IgD-negative memory B cell (primary cell): Measurements from ENCODE around the gene TRMT44. TPM values are rescaled to one million over a fixed set of nuclear protein-coding genes. Genes with fewer than 3 reads are reported as not detected.
A peak's percentile ranks its signal among the peaks of the same experiment; 100 is the strongest.
"Not testable (repeated sequence)": the region's sequence is repeated elsewhere in the genome, so short reads cannot be mapped to it uniquely, and the experiment has no call there.

Experiments
- H3K27ac Mint-ChIP-seq, 3 donors: one replicate each; pipeline ENCODE4 v1.8.0; 2020 to 2022; ENCODE audit warnings: mild to moderate bottlenecking in 3 of 3, mixed read lengths in 3 of 3, moderate library complexity in 1 of 3
- H3K27me3 Mint-ChIP-seq: one replicate; pipeline ENCODE4 v1.8.0; 2021; ENCODE audit warnings: mixed read lengths
- H3K36me3 Mint-ChIP-seq: one replicate; pipeline ENCODE4 v1.8.0; 2020; ENCODE audit warnings: mild to moderate bottlenecking, mixed read lengths
- H3K4me1 Mint-ChIP-seq, 3 donors: one replicate each; pipeline ENCODE4 v1.8.0; 2020 to 2022; ENCODE audit warnings: mixed read lengths in 3 of 3, mild to moderate bottlenecking in 1 of 3
- H3K4me3 Mint-ChIP-seq, 4 donors: one replicate each; pipeline ENCODE4 v1.8.0; 2020 to 2022; ENCODE audit warnings: mild to moderate bottlenecking in 4 of 4, mixed read lengths in 4 of 4, moderate library complexity in 3 of 4
- H3K9me3 Mint-ChIP-seq, 3 donors: one replicate each; pipeline ENCODE4 v1.8.0; 2020 to 2021; ENCODE audit warnings: mixed read lengths in 3 of 3, mild to moderate bottlenecking in 1 of 3
- polyA plus RNA-seq: library from polyadenylated mRNA; unstranded; fragments of 300-500 nt; fragmentation: Illumina TruSeq; gene quantifications from one replicate; pipeline ENCODE4 v1.2.3, GENCODE V29; 2021

The TRMT44 gene
- polyA plus RNA-seq, 1 donor from 2014 or later, result 18.0 TPM

DNA sequence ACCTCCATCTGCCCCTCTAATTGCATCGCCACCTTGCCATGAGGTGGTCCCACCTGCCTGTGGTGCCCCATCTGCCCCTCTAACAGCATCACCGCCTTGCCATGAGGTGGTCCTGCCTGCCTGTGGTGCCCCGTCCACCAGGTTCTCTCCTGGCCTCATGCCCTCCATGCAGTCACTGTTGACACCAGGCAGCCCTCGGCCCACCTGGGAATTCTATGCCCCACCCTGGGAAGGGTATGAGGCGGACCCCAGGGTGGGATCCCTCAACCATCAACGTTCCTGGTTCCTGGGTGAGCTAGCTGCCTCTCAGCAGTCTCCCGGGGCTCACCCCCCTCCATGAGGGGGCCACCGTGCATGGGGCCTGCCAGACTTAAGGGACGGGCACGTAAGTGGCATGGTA lies 38.9 kb upstream of the TRMT44 start:
- Mint-ChIP-seq H3K9me3 (peaks cover 0 to 1% (median 0%) of the 10 kb centered on the region in 3 donors), H3K4me1 (peaks cover 0 to 6% (median 1%) of the 10 kb centered on the region in 3 donors), H3K36me3 (peaks cover 7% of the 10 kb centered on the region), H3K4me3 (peak overlapping the region in 1 of 4 donors; percentile 58), H3K27me3 (no peaks in the 10 kb centered on the region), H3K27ac (no peak overlapping the region)

DNA sequence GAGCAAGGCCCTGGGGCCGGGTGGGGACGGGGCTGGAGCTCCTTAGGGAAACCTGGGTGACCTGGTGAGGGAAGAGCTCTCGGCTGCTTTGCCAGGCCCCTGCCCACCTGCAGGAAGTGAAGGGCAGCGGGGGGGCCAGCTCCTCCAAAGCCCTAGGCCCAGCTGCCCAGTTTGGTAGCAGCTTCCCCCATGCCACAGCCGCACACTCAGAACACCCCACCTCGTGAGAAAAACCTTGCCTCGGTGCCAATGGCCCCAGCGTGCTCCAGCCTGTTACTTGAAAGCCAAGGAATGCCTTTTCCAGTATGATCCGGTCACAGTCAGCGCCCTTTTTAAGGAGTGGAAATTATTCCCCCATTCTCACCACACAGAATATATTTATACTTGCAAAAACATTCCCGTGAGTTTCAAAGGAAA lies 38.4 kb upstream of the TRMT44 start:
- H3K27ac Mint-ChIP-seq, result no peak overlapping the region
- H3K4me3 Mint-ChIP-seq, result no peak overlapping the region

GRCh38 chr4:8402640-8403039 lies 37.9 kb upstream of the TRMT44 start:
- H3K4me3 Mint-ChIP-seq, result no peak overlapping the region
- peaks cover 7% of the 10 kb centered on the region for H3K36me3 Mint-ChIP-seq
- H3K4me1 Mint-ChIP-seq, result peaks cover 0 to 6% (median 1%) of the 10 kb centered on the region in 3 donors
- H3K27me3 Mint-ChIP-seq, result no peaks in the 10 kb centered on the region
- H3K27ac Mint-ChIP-seq, result no peak overlapping the region
- H3K9me3 Mint-ChIP-seq, result peaks cover 0 to 1% (median 0%) of the 10 kb centered on the region in 3 donors

More for the DNA sequence above, 38.4 kb upstream of the TRMT44 start:
- peaks cover 5% of the 10 kb centered on the region for H3K36me3 Mint-ChIP-seq
- peaks cover 0 to 1% (median 0%) of the 10 kb centered on the region in 3 donors for H3K9me3 Mint-ChIP-seq
- H3K4me1 Mint-ChIP-seq, result peaks cover 0 to 6% (median 1%) of the 10 kb centered on the region in 3 donors
- H3K27me3 Mint-ChIP-seq, result no peaks in the 10 kb centered on the region

DNA sequence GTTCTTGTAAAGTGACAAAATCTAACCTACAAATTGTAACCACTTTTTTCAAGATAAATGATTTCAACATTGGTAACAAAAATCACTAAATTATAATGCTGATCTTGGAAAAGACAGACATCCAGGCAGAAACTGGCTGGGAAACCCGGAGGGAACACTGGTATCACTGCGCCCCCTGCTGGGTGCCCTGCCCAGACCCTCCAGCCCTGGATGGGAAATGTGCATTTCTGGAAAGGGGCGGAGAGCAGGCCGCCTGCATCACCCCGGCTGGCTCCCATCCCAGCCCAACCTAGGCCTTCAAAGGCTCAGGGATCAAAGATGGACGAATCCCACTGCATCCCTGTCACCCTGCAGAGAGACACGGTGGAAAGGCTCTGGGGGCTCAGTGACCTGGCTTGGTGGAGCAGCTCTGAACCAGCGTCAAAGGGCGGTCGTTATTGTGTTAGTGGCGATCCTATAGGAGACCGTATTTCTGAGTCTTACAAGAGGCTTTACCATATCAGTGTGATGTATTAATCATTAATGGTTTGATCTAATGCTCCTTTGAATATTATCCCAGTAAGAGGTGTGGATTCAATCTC lies 37.3 kb upstream of the TRMT44 start:
- H3K4me1 Mint-ChIP-seq, result peaks cover 0 to 5% (median 1%) of the 10 kb centered on the region in 3 donors
- H3K27ac Mint-ChIP-seq, result no peak overlapping the region
- no peaks in the 10 kb centered on the region for H3K27me3 Mint-ChIP-seq
- H3K4me3 Mint-ChIP-seq, result no peak overlapping the region
- peaks cover 0 to 1% (median 0%) of the 10 kb centered on the region in 3 donors for H3K9me3 Mint-ChIP-seq
- peaks cover 7% of the 10 kb centered on the region for H3K36me3 Mint-ChIP-seq

DNA sequence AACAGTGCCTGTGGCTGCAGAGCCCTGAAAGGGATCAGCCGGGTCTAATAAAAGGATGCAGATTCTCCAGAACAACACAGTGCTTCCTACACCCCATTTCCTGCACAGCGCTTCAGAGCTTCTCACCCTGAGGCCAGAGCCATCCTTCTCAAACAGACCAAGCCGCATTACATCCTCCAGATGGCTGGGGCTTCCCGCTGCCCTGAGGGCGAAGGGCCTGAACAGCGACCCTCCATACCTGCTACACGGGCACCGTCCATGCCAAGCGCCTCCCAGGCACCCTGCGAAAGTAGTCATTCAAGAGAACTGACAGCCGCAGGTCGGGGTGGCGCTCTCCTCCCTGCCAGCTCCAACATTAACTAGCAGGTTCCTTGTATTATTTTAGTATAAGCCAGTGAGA lies 36.6 kb upstream of the TRMT44 start:
- H3K27me3 Mint-ChIP-seq, result no peaks in the 10 kb centered on the region
- H3K4me3 Mint-ChIP-seq, result no peak overlapping the region
- peaks cover 0 to 1% (median 0%) of the 10 kb centered on the region in 3 donors for H3K4me1 Mint-ChIP-seq
- peaks cover 7% of the 10 kb centered on the region for H3K36me3 Mint-ChIP-seq
- H3K9me3 Mint-ChIP-seq, result peaks cover 0 to 1% (median 0%) of the 10 kb centered on the region in 3 donors
- no peak overlapping the region for H3K27ac Mint-ChIP-seq

DNA sequence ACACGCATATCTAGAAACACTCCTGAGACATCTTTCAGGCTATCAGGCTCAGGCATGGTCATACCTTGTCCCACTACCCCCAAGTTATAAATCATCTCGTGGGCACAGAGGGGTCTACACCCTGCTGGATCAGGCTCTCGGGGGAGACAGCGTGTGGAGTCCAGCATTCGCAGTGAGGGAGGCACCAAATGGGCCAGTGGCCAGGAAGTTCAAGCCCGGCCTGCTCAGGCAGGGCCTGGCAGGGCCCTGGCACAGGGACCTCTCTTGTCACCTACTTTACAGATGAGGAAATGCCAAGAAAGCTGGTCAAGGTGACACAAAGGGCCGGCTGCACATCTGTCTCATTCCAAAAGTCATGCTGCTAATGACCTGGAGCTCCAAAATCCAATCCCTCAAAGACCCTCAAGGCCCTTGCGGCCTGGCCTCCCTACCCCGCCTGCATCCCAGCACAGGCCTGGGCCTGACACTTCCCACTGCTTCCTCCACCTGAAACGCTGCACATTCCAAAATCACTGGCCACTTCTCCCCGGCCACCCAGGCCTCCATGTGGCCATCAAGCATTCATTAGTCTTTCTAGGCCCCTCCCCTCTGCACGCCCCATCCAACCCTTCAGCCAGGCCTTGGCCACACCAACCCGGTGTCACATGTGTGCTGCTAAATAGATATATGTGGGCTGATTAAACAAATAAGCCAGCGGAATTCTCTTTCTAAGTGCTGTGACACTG lies 35.6 kb upstream of the TRMT44 start:
- Mint-ChIP-seq H3K9me3 (peaks cover 0 to 1% (median 0%) of the 10 kb centered on the region in 3 donors), H3K36me3 (peaks cover 7% of the 10 kb centered on the region), H3K27me3 (no peaks in the 10 kb centered on the region), H3K4me3 (no peak overlapping the region), H3K4me1 (peaks cover 0 to 1% (median 0%) of the 10 kb centered on the region in 3 donors), H3K27ac (no peak overlapping the region)

- Mint-ChIP-seq H3K4me1 (peaks cover 0 to 3% (median 0%) of the 10 kb centered on the region in 3 donors), H3K9me3 (peaks cover 0 to 1% (median 0%) of the 10 kb centered on the region in 3 donors), H3K27ac (no peak overlapping the region), H3K27me3 (no peaks in the 10 kb centered on the region), H3K36me3 (peaks cover 7% of the 10 kb centered on the region), H3K4me3 (peak overlapping the region in 1 of 4 donors; percentile 28)
Observed at GRCh38 chr4:8405516-8405875, 35.1 kb upstream of the TRMT44 start.

DNA sequence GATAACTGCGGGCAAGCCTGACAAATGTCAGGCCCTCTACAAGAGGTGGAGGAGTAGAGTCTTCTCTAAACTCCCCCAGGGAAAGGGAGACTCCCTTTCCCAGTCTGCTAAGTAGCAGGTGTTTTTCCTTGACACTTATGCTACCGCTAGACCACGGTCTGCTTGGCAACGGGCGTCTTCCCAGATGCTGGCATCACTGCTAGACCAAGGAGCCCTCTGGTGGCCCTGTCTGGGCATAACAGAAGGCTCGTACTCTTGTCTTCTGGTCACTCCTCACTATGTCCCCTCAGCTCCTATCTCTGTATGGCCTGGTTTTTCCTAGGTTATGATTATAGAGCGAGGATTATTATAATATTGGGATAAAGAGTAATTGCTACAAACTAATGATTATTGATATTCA lies 33.7 kb upstream of the TRMT44 start:
- not testable (repeated sequence) for H3K4me1 Mint-ChIP-seq, H3K36me3 Mint-ChIP-seq, H3K27me3 Mint-ChIP-seq, H3K27ac Mint-ChIP-seq, H3K9me3 Mint-ChIP-seq, H3K4me3 Mint-ChIP-seq

DNA sequence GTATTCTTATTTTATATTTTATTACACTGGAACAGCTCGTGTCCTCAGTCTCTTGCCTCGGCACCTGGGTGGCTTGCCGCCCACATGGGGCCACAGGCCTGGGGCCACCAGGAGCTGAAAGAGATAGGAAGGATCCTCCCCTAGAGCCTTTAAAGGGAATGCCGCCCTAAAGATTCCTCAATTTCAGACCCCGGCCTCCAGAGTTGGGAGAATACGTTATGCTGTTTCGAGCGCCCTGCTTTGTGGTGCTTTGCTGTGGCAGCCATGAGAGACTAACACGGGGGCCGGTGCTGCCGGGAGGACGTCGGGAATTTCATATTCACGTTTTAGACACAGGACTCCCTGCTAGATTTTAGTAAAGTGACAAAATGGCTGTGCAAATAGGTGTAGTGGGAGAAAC lies 33.3 kb upstream of the TRMT44 start:
- H3K27me3 Mint-ChIP-seq, result no peaks in the 10 kb centered on the region
- peaks cover 7% of the 10 kb centered on the region for H3K36me3 Mint-ChIP-seq
- peaks cover 0 to 5% (median 5%) of the 10 kb centered on the region in 3 donors for H3K4me1 Mint-ChIP-seq
- H3K9me3 Mint-ChIP-seq, result peaks cover 0 to 1% (median 0%) of the 10 kb centered on the region in 3 donors
- no peak overlapping the region for H3K4me3 Mint-ChIP-seq
- H3K27ac Mint-ChIP-seq, result no peak overlapping the region

GRCh38 chr4:8407756-8408155 lies 32.8 kb upstream of the TRMT44 start:
- H3K27ac Mint-ChIP-seq, result no peak overlapping the region
- H3K9me3 Mint-ChIP-seq, result peaks cover 0 to 1% (median 0%) of the 10 kb centered on the region in 3 donors
- H3K27me3 Mint-ChIP-seq, result no peaks in the 10 kb centered on the region
- H3K36me3 Mint-ChIP-seq, result peaks cover 7% of the 10 kb centered on the region
- peaks cover 0 to 5% (median 5%) of the 10 kb centered on the region in 3 donors for H3K4me1 Mint-ChIP-seq
- no peak overlapping the region for H3K4me3 Mint-ChIP-seq

- Mint-ChIP-seq H3K27ac (peak overlapping the region in 2 of 3 donors; percentile 31 to 50), H3K36me3 (peaks cover 14% of the 10 kb centered on the region), H3K4me3 (no peak overlapping the region), H3K27me3 (no peaks in the 10 kb centered on the region), H3K4me1 (peaks cover 0 to 5% (median 5%) of the 10 kb centered on the region in 3 donors), H3K9me3 (peaks cover 0 to 1% (median 0%) of the 10 kb centered on the region in 3 donors)
Observed at GRCh38 chr4:8409264-8410065, 31.1 kb upstream of the TRMT44 start.

- Mint-ChIP-seq H3K4me3 (no peak overlapping the region), H3K27me3 (no peaks in the 10 kb centered on the region), H3K9me3 (peaks cover 0 to 1% (median 0%) of the 10 kb centered on the region in 3 donors), H3K36me3 (peaks cover 12% of the 10 kb centered on the region), H3K4me1 (peaks cover 0 to 5% (median 5%) of the 10 kb centered on the region in 3 donors), H3K27ac (peak overlapping the region in 1 of 3 donors; percentile 50)
Observed at GRCh38 chr4:8410066-8410625, 30.4 kb upstream of the TRMT44 start.

DNA sequence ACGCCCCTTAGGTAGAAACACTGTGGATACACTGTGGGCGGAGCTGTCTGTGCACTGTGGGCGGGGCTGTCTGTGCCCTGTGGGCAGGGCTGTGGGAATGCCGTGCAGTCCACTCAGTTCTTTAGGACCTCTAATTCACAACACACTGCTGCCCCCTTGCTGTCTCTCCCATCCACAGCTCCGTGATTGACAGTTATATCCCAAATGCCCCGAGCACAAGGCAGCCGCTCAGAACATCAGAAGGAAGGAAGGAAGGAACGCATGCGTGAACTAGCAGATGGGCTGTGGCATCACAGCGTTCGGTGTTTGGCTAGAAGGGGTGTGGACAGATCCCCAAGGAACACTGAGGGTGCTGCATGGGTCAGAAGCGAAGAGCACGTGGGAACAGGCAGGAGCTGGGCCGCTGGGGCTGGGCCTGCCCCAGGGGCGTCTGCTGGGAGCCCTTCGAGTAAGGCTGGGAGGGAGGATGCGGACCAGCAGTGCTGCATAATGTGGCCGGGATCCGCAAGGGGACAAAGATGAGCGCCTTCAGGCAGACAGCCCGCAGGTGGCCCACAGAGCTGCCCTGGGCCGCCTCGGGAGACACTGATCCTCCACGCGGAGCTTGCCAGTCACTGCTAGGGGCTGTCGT lies 29.8 kb upstream of the TRMT44 start:
- H3K4me3 Mint-ChIP-seq, result no peak overlapping the region
- no peaks in the 10 kb centered on the region for H3K27me3 Mint-ChIP-seq
- H3K4me1 Mint-ChIP-seq, result peaks cover 0 to 5% (median 5%) of the 10 kb centered on the region in 3 donors
- H3K27ac Mint-ChIP-seq, result peak overlapping the region in 1 of 3 donors; percentile 40
- peaks cover 0 to 1% (median 0%) of the 10 kb centered on the region in 3 donors for H3K9me3 Mint-ChIP-seq
- peaks cover 13% of the 10 kb centered on the region for H3K36me3 Mint-ChIP-seq

- H3K4me1 Mint-ChIP-seq, result peaks cover 0 to 5% (median 4%) of the 10 kb centered on the region in 3 donors
- H3K27ac Mint-ChIP-seq, result no peak overlapping the region
- H3K9me3 Mint-ChIP-seq, result no peaks in the 10 kb centered on the region
- no peak overlapping the region for H3K4me3 Mint-ChIP-seq
- peaks cover 14% of the 10 kb centered on the region for H3K36me3 Mint-ChIP-seq
- H3K27me3 Mint-ChIP-seq, result no peaks in the 10 kb centered on the region
Observed at GRCh38 chr4:8411351-8412180, 29.0 kb upstream of the TRMT44 start.
